Non-pigmented ciliary epithelial cell (primary cell): ENCODE data around the gene OR2B2.
"Not testable (repeated sequence)": the region's sequence is repeated elsewhere in the genome, so short reads cannot be mapped to it uniquely, and the experiment has no call there.

Source experiments
- DNase-seq: peaks from one replicate; pipeline ENCODE4 v3.0.0-alpha.2; 2010; ENCODE audit warnings: low read depth

Gene OR2B2

GRCh38 chr6:27911956-27912446 lies at the start of gene OR2B2:
OR2B2 (minus strand) TSS chr6:27912396; CDS start chr6:27912319, 77 bp downstream.
- DNase-seq: no peak

- no peak for DNase-seq
Observed at GRCh38 chr6:27957516-27957915, 45.3 kb upstream of the OR2B2 start.

- DNase-seq: no peak
Observed at GRCh38 chr6:27956941-27957340, 44.7 kb upstream of the OR2B2 start, which contains the start of gene OR2B6. OR2B6 (plus strand) TSS chr6:27957241; CDS start chr6:27957241, 0 bp downstream.

- DNase-seq: no peak
Observed at GRCh38 chr6:27951040-27951439, 38.8 kb upstream of the OR2B2 start.

- no peak for DNase-seq
Observed at GRCh38 chr6:27948237-27948636, 36.0 kb upstream of the OR2B2 start.

- DNase-seq: not testable (repeated sequence)
Observed at GRCh38 chr6:27943072-27943471, 30.9 kb upstream of the OR2B2 start.

- DNase-seq: no peak
Observed at GRCh38 chr6:27940766-27941165, 28.6 kb upstream of the OR2B2 start.

- DNase-seq: no peak
Observed at GRCh38 chr6:27931209-27931608, 19.0 kb upstream of the OR2B2 start.

GRCh38 chr6:27929930-27930329 lies 17.7 kb upstream of the OR2B2 start:
- DNase-seq: not testable (repeated sequence)

GRCh38 chr6:27928041-27928440 lies 15.8 kb upstream of the OR2B2 start:
- DNase-seq: not testable (repeated sequence)

GRCh38 chr6:27924179-27924578 lies 12.0 kb upstream of the OR2B2 start:
- no peak for DNase-seq

- DNase-seq: no peak
Observed at GRCh38 chr6:27922949-27923348, 10.8 kb upstream of the OR2B2 start.

GRCh38 chr6:27908017-27908416 lies 4.2 kb downstream of the OR2B2 start:
- DNase-seq: no peak

GRCh38 chr6:27902335-27903314 lies 9.6 kb downstream of the OR2B2 start:
- no peak for DNase-seq

GRCh38 chr6:27901801-27902200 lies 10.4 kb downstream of the OR2B2 start:
- no peak for DNase-seq

- not testable (repeated sequence) for DNase-seq
Observed at GRCh38 chr6:27900197-27900596, 12.0 kb downstream of the OR2B2 start.

- DNase-seq: no peak
Observed at GRCh38 chr6:27899543-27899942, 12.7 kb downstream of the OR2B2 start.

- DNase-seq: no peak
Observed at GRCh38 chr6:27897580-27898206, 14.5 kb downstream of the OR2B2 start.

- DNase-seq: no peak
Observed at GRCh38 chr6:27896398-27896796, 15.8 kb downstream of the OR2B2 start.

- no peak for DNase-seq
Observed at GRCh38 chr6:27894839-27895762, 17.1 kb downstream of the OR2B2 start.
